Measurements from ENCODE around the gene FAM163B.
"Not testable (repeated sequence)": the region's sequence is repeated elsewhere in the genome, so short reads cannot be mapped to it uniquely, and the experiment has no call there.

The FAM163B gene

DNA sequence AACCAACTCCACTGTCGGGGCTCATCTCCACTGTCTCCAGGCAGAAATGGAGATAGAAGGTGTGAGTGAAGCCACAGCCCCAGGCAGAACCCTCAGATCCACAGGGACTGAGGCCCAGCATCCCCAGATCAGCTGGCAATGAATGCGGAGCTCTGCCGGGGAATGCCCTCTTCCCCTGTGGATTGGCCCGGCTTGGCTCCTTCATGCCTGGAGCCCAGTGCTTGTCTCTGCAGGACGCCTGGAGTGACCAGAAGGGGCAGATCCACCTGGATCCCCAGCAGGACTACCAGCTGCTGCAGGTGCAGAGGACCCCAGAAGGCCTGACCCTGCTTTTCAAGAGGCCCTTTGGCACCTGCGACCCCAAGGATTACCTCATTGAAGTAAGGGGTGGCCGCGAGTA lies 30.4 kb upstream of the FAM163B start:
- no peak for DNase-seq (ENCODE audit: low read depth)

- no peak for DNase-seq (ENCODE audit: low read depth)
Observed at GRCh38 chr9:133638711-133639110, 29.5 kb upstream of the FAM163B start.

GRCh38 chr9:133638076-133638475 lies 28.9 kb upstream of the FAM163B start:
- DNase-seq (ENCODE audit: low read depth): no peak

DNA sequence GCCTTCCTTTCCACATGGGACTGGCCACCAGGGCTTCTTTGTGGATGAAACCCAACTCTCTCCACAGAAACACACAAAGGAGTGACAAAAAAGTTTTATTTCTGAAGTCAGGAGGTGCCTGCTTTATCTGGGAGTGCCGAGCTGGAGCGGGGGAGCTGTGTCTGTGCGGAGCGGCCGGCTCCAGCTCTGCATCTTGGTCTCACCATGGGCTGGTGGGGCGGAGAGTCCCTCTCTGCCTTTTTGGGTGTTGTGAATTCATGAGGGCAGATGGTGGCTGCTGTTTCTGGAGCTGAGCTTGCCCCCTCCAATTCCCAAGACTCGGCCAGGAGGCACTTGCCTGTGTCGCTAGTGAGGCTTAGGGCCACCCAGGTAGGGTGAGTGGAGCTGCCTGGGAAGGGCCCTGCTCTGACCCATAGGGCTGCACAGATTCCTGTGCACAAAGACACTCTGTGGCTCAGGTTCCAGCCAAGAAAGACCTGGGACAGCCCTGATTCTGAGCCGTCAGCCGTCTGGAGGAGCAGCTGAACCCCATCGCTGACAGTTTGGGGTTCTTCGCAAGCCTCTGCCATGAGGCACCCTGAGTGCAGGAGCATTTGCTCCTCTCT lies 28.4 kb upstream of the FAM163B start:
- no peak for DNase-seq (ENCODE audit: low read depth)

GRCh38 chr9:133636902-133637301 lies 27.7 kb upstream of the FAM163B start:
- no peak for DNase-seq (ENCODE audit: low read depth)

DNA sequence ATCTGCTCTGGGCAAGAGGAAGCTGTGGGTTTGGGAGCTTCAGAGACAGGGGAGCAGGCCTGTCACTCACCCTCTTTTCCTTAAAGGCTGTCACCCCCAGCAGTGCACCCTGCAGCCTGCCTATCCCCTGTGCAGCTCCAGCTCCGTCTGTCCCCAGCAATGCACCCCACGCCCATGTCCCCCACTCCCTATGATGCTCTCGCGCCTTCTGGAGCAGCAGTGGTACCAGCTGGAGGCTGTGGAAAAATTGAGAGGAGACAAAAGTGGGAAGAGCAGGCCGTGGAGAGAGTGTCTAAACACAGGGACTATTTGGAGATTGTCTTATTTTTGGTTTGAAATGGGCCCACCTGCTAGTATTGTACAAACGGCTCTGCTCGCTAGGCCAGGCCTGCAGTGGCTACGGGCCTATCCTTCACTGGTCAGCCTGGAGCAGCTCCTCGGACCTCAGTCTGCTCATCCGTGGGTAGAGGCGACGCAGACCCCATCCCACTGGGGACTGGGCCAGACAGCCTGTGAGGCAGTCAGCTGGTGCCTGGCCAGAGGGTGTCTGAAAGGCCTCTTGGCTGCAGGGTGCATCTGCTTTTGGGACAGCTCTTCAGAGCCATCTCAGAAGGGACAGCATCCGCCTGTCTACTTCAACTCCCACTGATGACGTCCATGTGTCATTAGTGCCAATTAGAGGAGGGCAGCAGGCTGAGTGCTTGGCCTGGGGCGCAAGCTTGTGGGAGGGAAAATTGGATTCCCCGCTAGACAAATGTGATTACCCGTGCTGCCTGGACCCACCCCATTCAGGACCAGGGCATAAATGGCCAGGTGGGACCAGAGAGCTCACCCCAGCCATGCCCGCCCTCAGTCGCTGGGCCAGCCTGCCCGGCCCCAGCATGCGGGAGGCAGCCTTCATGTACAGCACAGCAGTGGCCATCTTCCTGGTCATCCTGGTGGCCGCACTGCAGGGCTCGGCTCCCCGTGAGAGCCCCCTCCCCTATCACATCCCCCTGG lies 26.6 kb upstream of the FAM163B start, which contains the start of gene DBH:
DBH (plus strand) TSS at position 831 of the 999 bp plus-strand sequence; CDS start at position 840, 9 bp downstream.
- no peak for DNase-seq (ENCODE audit: low read depth)

GRCh38 chr9:133635098-133635497 lies 25.9 kb upstream of the FAM163B start:
- no peak for DNase-seq (ENCODE audit: low read depth)

- DNase-seq (ENCODE audit: low read depth): no peak
Observed at GRCh38 chr9:133634081-133634691, 25.0 kb upstream of the FAM163B start.

DNA sequence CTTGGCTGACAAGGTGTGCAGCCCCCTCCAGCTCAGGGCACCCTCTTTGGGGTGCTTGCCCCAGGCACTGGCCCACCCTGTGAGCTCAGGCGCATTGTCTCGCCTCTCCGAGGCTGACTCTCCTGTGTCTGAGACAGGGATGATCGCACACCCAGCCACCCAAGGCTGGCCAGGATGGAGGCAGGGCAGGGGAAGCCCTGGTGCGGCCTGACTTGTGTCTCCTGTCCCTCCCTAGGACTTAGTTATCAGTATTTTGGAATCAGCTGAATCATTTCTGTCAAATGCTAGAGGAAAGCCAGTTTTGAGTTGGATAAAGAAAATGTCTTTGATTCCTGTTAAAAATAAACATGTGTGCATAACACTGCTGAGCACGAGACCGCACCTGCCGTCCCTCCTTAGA lies 24.5 kb upstream of the FAM163B start:
- no peak for DNase-seq (ENCODE audit: low read depth)

DNA sequence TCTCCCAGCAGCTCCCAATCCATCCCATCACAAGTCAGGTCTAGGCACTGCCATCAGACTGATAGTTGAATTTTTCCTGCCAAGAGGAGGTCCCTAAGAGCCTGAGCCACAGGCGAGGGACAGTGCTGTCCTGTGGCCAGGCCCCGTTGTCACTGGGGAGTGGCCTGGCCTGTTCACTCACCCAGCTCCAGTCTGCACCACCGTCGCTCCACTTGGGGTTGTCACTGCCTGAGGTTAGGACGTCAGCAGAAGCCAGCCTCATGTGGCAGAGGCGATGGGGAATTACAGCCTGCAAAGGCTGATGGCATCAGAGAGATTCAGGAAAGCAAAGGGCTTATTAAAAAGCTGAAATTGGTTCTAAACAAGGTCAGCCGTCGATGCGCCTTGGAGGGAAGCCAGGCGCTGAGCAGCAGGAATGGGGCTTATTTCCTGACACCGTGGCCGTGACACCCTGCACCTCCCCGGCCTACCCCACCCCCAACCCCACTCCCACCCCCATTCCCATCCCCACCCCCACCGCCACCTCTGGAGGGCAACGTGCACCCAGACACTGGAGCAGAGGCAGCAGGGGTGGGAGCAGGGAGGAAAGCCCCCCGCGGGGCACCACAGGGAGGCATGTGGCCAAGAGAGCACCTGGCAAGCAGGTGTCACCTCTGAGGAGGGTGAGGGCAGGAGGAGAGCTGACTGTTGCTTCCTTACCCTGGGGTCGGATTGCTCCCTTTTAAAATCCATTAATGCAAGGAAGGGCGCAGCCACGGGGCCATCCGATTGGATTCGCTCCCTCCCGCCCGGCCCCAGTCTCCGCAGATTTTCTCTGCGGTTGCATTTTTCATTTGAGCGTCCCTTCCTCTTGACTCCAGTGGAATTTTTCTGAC lies 23.9 kb upstream of the FAM163B start:
- DNase-seq (ENCODE audit: low read depth): no peak

DNA sequence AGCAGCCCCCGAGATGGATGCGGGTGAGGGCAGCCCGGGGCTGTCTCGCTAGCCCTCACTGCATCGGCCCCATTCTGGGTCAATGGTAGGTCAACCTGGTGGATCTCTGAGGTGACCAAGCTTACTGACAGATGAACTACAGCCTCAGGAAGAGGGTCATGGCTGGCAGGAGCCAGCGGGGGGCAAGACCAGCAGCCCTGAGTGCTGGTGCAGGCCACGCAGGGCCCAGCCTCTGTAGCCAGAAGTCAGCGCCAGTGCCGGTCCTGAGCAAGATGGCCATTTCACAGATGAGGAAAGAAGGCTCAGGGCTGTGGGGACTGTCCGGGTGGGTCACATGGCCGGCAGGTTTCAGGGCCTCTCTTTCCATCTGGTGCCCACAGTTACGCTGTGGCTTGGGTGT lies 21.9 kb upstream of the FAM163B start:
- no peak for DNase-seq (ENCODE audit: low read depth)

- DNase-seq (ENCODE audit: low read depth): no peak
Observed at GRCh38 chr9:133629221-133630110, 20.3 kb upstream of the FAM163B start.

- DNase-seq (ENCODE audit: low read depth): no peak
Observed at GRCh38 chr9:133628766-133629165, 19.6 kb upstream of the FAM163B start.

DNA sequence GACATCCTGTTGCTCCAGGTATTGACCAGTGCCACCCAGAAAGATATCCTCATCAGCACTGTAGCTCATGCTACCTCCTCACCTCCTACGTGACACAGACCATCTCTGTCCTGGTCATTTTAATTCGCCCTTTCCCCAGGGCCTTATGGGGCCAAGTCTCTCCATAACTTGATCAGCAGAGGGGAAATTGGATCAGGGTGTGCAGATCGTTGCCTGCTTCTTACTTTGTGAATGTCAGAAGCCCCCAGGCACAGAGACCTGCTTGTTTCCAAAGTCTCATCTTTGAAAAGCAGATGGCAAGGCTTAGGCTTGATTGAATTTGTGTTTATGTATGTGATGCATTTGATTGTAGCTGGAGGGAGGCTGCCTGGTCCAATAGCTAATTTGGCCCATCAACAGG lies 18.2 kb upstream of the FAM163B start:
- DNase-seq (ENCODE audit: low read depth): no peak

GRCh38 chr9:133626008-133626407 lies 16.8 kb upstream of the FAM163B start:
- not testable (repeated sequence) for DNase-seq (ENCODE audit: low read depth)

DNA sequence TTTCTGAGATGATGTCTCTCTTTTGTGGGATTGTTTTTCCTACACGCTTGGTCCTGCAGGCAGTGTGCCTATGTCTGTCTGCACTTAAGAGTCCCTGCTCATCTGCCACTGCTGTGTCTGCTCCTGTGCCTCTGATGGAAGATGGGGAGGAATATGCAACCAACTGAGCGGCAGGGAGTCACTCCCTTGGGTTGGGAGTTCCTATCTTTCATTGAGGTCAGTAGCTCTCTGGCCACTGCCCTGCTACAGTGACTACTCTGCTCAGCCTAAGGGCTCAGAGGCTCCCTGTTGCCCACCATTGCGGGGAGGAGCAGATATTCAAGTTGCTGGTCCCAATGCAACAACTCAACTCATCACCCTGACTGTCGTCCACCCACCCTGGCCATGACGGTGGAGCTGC lies 13.4 kb upstream of the FAM163B start:
- DNase-seq (ENCODE audit: low read depth): no peak

DNA sequence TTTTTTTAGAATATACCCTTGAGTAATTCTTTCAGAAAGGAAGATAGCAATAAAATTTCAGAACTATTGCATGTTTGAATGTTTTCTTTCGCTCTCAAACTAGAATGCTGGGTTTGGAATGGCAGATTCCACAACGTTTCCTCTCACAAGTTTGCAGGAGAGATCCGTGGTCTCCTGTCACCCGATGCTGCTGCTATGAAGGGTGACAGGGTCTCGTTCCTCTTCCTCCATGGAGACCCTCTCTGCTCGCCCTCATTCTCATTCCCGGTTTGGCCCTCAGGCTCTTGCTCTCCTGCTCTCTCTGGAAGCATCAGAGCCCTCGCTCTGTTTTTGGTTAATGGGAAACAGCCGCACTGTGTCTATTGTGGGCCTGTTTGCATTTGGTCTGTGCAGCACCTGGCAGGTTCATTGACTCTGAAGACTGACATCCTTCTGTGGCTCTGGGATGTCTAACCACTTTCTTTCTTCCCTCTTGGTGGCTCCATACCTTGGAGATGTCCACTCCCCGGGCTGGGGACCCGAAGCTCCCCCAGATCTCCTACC lies 12.6 kb upstream of the FAM163B start:
- no peak for DNase-seq (ENCODE audit: low read depth)

DNA sequence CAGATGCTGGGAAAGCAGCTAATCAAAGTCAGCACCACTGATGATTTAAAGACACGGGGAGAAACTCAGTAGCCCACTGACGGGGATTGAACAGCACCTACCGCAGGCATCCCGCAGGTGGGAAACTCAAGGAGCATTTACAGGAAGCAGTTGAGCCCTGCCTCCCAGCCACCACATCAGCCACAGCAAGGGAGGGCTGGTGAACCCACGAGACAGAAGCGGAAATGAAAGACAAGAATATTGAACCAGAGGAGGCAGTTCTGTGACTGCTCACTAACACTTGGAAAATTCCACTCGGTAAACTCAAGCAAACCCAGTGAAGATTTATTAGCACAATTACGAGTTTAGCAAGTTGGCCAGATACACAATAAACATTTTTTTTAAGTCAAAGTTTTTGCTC lies 10.6 kb upstream of the FAM163B start:
- DNase-seq (ENCODE audit: low read depth): no peak

DNA sequence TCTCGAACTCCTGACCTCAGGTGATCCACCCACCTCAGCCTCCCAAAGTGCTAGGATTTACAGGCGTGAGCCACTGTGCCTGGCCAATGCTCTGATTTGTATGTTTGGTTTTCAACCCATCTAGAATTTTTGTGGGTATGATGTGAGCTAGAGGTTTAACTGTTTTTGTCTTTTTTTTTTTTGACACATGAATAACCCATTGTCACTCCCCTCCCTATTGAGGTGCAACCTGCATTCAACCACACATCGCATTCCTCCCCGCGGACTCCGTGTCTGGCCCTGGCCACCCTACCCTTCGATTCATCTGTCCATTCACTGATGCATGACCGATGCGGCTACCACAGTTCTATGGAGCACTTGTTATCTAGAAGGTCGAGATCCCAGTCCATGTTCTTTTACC lies 9.5 kb upstream of the FAM163B start:
- DNase-seq (ENCODE audit: low read depth): no peak

DNA sequence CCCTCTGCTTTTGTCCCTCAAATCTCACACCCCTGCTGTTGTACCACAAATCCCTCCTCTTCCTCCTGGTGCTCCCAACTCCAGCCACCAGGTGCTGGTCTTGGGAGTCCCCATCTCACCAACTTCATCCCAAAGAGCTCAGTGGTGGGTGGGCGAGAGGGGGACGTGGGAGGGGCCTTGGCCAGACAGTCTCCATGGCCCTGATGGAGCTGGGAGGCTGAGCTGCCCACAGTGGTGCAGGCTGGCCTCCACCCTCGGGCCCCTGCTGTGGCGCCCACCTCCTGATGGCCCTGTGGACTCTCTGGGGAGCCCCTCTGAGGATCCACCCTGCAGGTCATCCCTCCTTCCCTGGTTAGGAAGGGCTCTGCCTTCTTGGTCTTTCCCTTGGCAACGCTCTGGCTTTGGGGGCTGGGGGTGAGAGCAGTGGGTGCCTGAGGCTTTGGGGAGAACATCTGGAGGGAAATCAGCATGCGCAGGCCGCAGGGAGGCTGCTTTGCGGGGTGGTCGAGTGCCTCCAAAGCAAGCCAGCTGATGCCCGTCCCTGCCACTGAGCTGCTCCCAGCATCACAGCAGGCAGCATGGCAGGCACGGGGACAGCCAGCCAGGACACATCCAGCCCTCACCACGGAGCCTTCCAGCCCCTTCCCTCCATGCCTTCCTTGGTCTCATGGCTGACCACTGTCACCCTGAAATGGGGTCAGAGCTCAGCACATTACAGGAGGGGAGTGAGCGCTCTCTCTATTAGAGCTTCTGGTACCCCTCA lies 7.6 kb upstream of the FAM163B start:
- no peak for DNase-seq (ENCODE audit: low read depth)
